ENCODE measurements around the gene GLT6D1. TPM values are rescaled to one million over a fixed set of nuclear protein-coding genes. Genes with fewer than 3 reads are reported as not detected.

Gene GLT6D1
- total and polyA plus RNA-seq, 2 of the 8 experiments (the other 6 are each of a cell fraction or from before 2014, with no cell fraction given) = 1.3 to 2.1 TPM

GRCh38 chr9:135661816-135662560 is 22.6 kb upstream of the GLT6D1 start:
- no peak overlapping the region for H3K18ac ChIP-seq (ENCODE audit: extremely low read depth, low read length)
- H3K9ac ChIP-seq (replicated peaks in 1 of 4; ENCODE audit: extremely low read depth in 1 of 4, low read depth in 3 of 4, low read length in 3 of 4) = no peak overlapping the region
- H2AFZ ChIP-seq (ENCODE audit: low read length) = no peak overlapping the region
- no peaks in the 10 kb centered on the region for H4K20me1 ChIP-seq (replicated peaks in 1 of 2; ENCODE audit: control insufficient read depth in 1 of 2, insufficient read depth in 2 of 2, low read length in 2 of 2)
- no peak overlapping the region for H4K5ac ChIP-seq (ENCODE audit: insufficient read length, low read depth, low read length)
- no peak overlapping the region for H3K14ac ChIP-seq (ENCODE audit: insufficient read length)
- no peak overlapping the region for H3K4me2 ChIP-seq (ENCODE audit: insufficient read depth in 1 of 2, low read depth in 2 of 2, low read length in 2 of 2)
- H3K79me2 ChIP-seq (ENCODE audit: control insufficient read depth in 1 of 2, insufficient read depth in 2 of 2, low read length in 2 of 2) = no peaks in the 10 kb centered on the region
- no peaks in the 10 kb centered on the region for H3K23me2 ChIP-seq (ENCODE audit: low read depth, low read length)
- no peak overlapping the region for H3K56ac ChIP-seq (replicated peaks; ENCODE audit: insufficient read length, low read depth, low read length)
- no peak overlapping the region for H4K91ac ChIP-seq (replicated peaks; ENCODE audit: insufficient read length, low read length)
- no peak overlapping the region for H3K23ac ChIP-seq (ENCODE audit: insufficient read length)
- H3K4ac ChIP-seq (replicated peaks; ENCODE audit: insufficient read length, low read depth, low read length) = no peak overlapping the region
- peaks cover 24 to 27% of the 10 kb centered on the region in 2 experiments for H3K9me3 ChIP-seq (ENCODE audit: insufficient read depth in 2 of 2, low read depth in 1 of 2, low read length in 1 of 2)
- no peak overlapping the region; the same call in 1 of the 2 replicates for H3K27ac ChIP-seq (ENCODE audit: low read depth, low read length)
- POLR2A ChIA-PET (ENCODE audit: partially characterized antibody) = interaction anchor here (0.5 to 3.6 kb wide), 4 partner anchors 9 to 1564 kb away, joined by 3 to 19 read pairs (median 3); no protein-coding TSS in a partner anchor
- no peak for FAIRE-seq
- peaks cover 0 to 8% (median 4%) of the 10 kb centered on the region in 4 experiments; a peak in 3 of 7 replicates for H3K4me1 ChIP-seq (replicated peaks in 1 of 4; ENCODE audit: control insufficient read depth in 3 of 4, insufficient read depth in 4 of 4, low read length in 3 of 4)
- no peak overlapping the region for H3K4me3 ChIP-seq (ENCODE audit: extremely low read depth in 1 of 4, insufficient read depth in 2 of 4, low read depth in 3 of 4, low read length in 4 of 4)
- no peak overlapping the region for H2BK5ac ChIP-seq (ENCODE audit: low read depth, low read length)
- 0 out of 2 replicates have a peak overlapping the region, but pooled peaks have one; percentile 25 for H2AK5ac ChIP-seq (ENCODE audit: low read depth, low read length)
- CTCF ChIA-PET (ENCODE audit: partially characterized antibody) = interaction anchor here (0.6 to 1.8 kb wide), 4 partner anchors 10 to 31 kb away, joined by 3 to 5 read pairs (median 4); no protein-coding TSS in a partner anchor
- no peak overlapping the region for H2BK120ac ChIP-seq (replicated peaks; ENCODE audit: low read depth, low read length)
- H4K8ac ChIP-seq (ENCODE audit: extremely low read depth, insufficient read depth, low read length) = no peak overlapping the region
- H2BK12ac ChIP-seq (ENCODE audit: low read depth, low read length) = no peak overlapping the region
- no peak overlapping the region for H2BK15ac ChIP-seq (ENCODE audit: low read length)
- H3K36me3 ChIP-seq (ENCODE audit: control insufficient read depth in 2 of 4, insufficient read depth in 4 of 4, low read length in 3 of 4) = peaks cover 0 to 35% (median 4%) of the 10 kb centered on the region in 4 experiments; a peak in 5 of 8 replicates
- no peaks in the 10 kb centered on the region for H3K79me1 ChIP-seq (ENCODE audit: low read depth, low read length)
- WGBS, 2 experiments (ENCODE audit: extremely low coverage in 1 of 2, insufficient coverage in 1 of 2, insufficient read length in 1 of 2, insufficient replicate concordance in 2 of 2, low coverage in 1 of 2, low lambda C conversion rate in 2 of 2, missing lambda C conversion rate in 1 of 2) = 86% methylated on average over 18 of the region's 19 CpGs; no CpG with 5 or more reads in 1 of the 2 experiments
- H2BK20ac ChIP-seq (ENCODE audit: low read length) = no peak overlapping the region
- DNase-seq (ENCODE audit: low read depth in 1 of 2, low spot score in 2 of 2) = peak in 1 of 2 experiments; percentile 35
- no peaks in the 10 kb centered on the region; a peak in 1 of 7 replicates for H3K27me3 ChIP-seq (replicated peaks in 1 of 4; ENCODE audit: control insufficient read depth in 3 of 4, extremely low read depth in 1 of 4, insufficient read depth in 3 of 4, low read length in 3 of 4)
- TF ChIP-seq TAF7 (optimal IDR thresholded peaks at IDR 0.05; ENCODE audit: borderline replicate concordance, low read depth, low read length) (no peak), SP1 (IDR thresholded peaks at IDR 0.05; ENCODE audit: low read depth, low read length) (no peak), FOSL1 (IDR thresholded peaks at IDR 0.05; ENCODE audit: insufficient read depth, low read depth, low read length) (no peak), RXRA (IDR thresholded peaks at IDR 0.05; ENCODE audit: insufficient read depth, low read depth, low read length) (no peak), SIN3A (conservative IDR thresholded peaks at IDR 0.05 in 1 of 2, IDR thresholded peaks at IDR 0.05 in 1 of 2; ENCODE audit: low read depth in 1 of 2, low read length in 2 of 2) (no peak)

All from H1 (cell line).